Progenitor cell of endocrine pancreas (in vitro differentiated cells): ENCODE data around the gene ARHGAP36. TPM values are rescaled to one million over a fixed set of nuclear protein-coding genes. Genes with fewer than 3 reads are reported as not detected.

Experiments used
- DNase-seq: peaks from one replicate; pipeline ENCODE4 v3.0.0; 2021; ENCODE audit warnings: low spot score; ENCODE audit not compliant: unreplicated experiment
- H3K27ac Mint-ChIP-seq: 2 replicates; pipeline ENCODE4 v1.8.0; 2021; ENCODE audit warnings: mild to moderate bottlenecking, moderate library complexity, mixed read lengths
- H3K27me3 Mint-ChIP-seq: 2 replicates; pipeline ENCODE4 v1.8.0; 2021; ENCODE audit warnings: mixed read lengths
- H3K36me3 Mint-ChIP-seq: 2 replicates; pipeline ENCODE4 v1.8.0; 2022; ENCODE audit warnings: mixed read lengths; ENCODE audit not compliant: insufficient read depth
- H3K4me1 Mint-ChIP-seq: 2 replicates; pipeline ENCODE4 v1.8.0; 2021; ENCODE audit warnings: low read depth, mixed read lengths
- H3K4me3 Mint-ChIP-seq: 2 replicates; pipeline ENCODE4 v1.8.0; 2021; ENCODE audit warnings: low read depth, mild to moderate bottlenecking, moderate library complexity, mixed read lengths
- H3K9me3 Mint-ChIP-seq: 2 replicates; pipeline ENCODE4 v1.8.0; 2021; ENCODE audit warnings: low read depth, mixed read lengths
- total RNA-seq: library from RNA; stranded (reverse); gene quantifications from 2 replicates; pipeline ENCODE4 v1.2.1, GENCODE V29; 2021
- TF ChIP-seq, protein P1 (sequence below): fragments of 200-600 bp; sonication (generic); IDR thresholded peaks from one replicate; pipeline ENCODE4 v1.5.0; 2021; ENCODE audit warnings: antibody characterized with exemption, mild to moderate bottlenecking; ENCODE audit not compliant: unreplicated experiment

Gene ARHGAP36
- total RNA-seq, 1 donor from 2014 or later, result 0.36 TPM

GRCh38 chrX:131053076-131053475 lies 5.1 kb upstream of the ARHGAP36 start:
- TF ChIP-seq, protein P1, sequence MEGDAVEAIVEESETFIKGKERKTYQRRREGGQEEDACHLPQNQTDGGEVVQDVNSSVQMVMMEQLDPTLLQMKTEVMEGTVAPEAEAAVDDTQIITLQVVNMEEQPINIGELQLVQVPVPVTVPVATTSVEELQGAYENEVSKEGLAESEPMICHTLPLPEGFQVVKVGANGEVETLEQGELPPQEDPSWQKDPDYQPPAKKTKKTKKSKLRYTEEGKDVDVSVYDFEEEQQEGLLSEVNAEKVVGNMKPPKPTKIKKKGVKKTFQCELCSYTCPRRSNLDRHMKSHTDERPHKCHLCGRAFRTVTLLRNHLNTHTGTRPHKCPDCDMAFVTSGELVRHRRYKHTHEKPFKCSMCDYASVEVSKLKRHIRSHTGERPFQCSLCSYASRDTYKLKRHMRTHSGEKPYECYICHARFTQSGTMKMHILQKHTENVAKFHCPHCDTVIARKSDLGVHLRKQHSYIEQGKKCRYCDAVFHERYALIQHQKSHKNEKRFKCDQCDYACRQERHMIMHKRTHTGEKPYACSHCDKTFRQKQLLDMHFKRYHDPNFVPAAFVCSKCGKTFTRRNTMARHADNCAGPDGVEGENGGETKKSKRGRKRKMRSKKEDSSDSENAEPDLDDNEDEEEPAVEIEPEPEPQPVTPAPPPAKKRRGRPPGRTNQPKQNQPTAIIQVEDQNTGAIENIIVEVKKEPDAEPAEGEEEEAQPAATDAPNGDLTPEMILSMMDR, result no peak
- no peak for DNase-seq
- no peaks in the 10 kb centered on the region for H3K4me1 Mint-ChIP-seq

DNA sequence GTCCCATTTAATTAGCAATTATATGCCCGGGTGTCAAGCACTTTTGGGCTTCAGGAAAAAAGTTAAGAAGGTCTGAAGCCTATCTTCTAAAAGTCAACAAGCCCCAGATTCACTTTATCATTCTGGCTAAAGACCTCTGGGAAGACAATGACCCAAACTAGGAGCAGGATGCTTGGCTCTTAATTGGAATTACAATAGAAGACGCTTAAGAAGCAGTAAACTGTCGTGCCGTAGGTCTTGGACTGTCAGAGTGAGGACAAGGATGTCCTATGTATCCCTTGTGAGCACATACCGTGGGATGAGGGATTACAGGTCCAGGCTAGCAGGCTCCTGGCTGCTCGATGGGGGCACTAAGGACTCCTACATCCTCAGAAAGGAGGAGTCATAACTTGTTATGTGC lies 3.2 kb upstream of the ARHGAP36 start:
- TF ChIP-seq, protein P1, result no peak
- Mint-ChIP-seq H3K27me3 (peaks cover 71% of the 10 kb centered on the region), H3K4me1 (no peaks in the 10 kb centered on the region), H3K36me3 (no peaks in the 10 kb centered on the region), H3K9me3 (no peaks in the 10 kb centered on the region), H3K27ac (no peak overlapping the region), H3K4me3 (no peak overlapping the region)
- DNase-seq, result no peak

More at GRCh38 chrX:131053076-131053475, 5.1 kb upstream of the ARHGAP36 start:
- peaks cover 67% of the 10 kb centered on the region for H3K27me3 Mint-ChIP-seq
- H3K9me3 Mint-ChIP-seq, result no peaks in the 10 kb centered on the region
- H3K36me3 Mint-ChIP-seq, result no peaks in the 10 kb centered on the region
- H3K4me3 Mint-ChIP-seq, result no peak overlapping the region
- H3K27ac Mint-ChIP-seq, result no peak overlapping the region

DNA sequence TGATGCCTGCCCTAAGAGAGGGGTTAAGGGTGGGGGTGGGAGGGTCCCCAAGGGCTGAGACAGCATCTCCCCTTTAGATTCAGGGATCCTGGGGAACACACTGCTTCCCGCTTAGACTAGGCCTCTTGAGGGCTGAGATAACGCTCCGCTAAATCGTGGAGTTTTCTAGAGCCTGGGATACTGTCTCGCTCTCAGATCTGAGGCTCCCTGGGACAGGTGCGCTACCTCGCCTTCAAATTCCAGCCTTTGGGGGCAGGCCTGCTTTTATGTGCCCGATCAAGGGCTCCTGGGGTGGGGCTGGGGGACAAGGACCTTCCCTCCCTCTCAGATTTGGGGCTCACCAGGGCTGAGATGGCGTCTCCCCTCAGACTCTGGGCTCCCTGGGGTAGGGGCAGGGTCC lies 440 bp upstream of the ARHGAP36 start:
- Mint-ChIP-seq H3K27me3 (peaks cover 85% of the 10 kb centered on the region), H3K4me3 (no peak overlapping the region), H3K4me1 (no peaks in the 10 kb centered on the region), H3K27ac (no peak overlapping the region), H3K36me3 (no peaks in the 10 kb centered on the region), H3K9me3 (no peaks in the 10 kb centered on the region)
- DNase-seq, result no peak
- TF ChIP-seq, protein P1, result no peak

GRCh38 chrX:131059246-131059645 lies 1.1 kb downstream of the ARHGAP36 start:
- Mint-ChIP-seq H3K36me3 (no peaks in the 10 kb centered on the region), H3K4me1 (no peaks in the 10 kb centered on the region), H3K9me3 (no peaks in the 10 kb centered on the region), H3K4me3 (no peak overlapping the region), H3K27ac (no peak overlapping the region), H3K27me3 (peaks cover 88% of the 10 kb centered on the region)
- TF ChIP-seq, protein P1, result no peak
- no peak for DNase-seq

DNA sequence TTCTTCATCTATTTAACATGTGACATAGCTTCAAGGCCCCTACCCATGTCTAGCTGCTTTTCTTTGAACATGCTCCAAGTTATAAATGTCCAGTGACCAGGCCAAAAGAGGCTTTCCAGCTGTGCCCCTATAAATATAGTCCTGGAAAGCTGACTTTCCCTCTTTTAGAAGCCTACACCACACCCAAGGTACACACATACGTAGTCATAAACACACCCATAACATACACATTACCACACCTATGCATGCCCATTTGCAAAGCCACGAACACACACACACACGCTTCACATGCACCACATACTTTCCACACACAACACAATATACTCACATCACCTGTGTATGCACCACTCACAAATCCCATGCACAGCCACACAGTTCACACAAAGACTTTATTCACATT lies 2.0 kb downstream of the ARHGAP36 start:
- Mint-ChIP-seq H3K4me1 (no peaks in the 10 kb centered on the region), H3K27ac (no peak overlapping the region), H3K27me3 (peaks cover 88% of the 10 kb centered on the region), H3K36me3 (no peaks in the 10 kb centered on the region), H3K9me3 (no peaks in the 10 kb centered on the region), H3K4me3 (no peak overlapping the region)
- no peak for DNase-seq
- TF ChIP-seq, protein P1, result no peak
